GM19452 (cell line): Measurements from ENCODE around the gene TMEM161B.
"Not testable (repeated sequence)": the region's sequence is repeated elsewhere in the genome, so short reads cannot be mapped to it uniquely, and the experiment has no call there.

Experiments used
- ATAC-seq: cut with Tn5 transposase; IDR thresholded peaks from one replicate; pipeline ENCODE4 v1.9.1; 2021; ENCODE audit not compliant: unreplicated experiment

Gene TMEM161B

GRCh38 chr5:88250010-88250409, 18.6 kb downstream of the TMEM161B start:
- no peak for ATAC-seq

- ATAC-seq: no peak
These were observed 19.7 kb downstream of the TMEM161B start for GRCh38 chr5:88248743-88249540.

GRCh38 chr5:88248094-88248493, 20.6 kb downstream of the TMEM161B start:
- no peak for ATAC-seq

- ATAC-seq: no peak
These were observed 22.8 kb downstream of the TMEM161B start for GRCh38 chr5:88245893-88246244.

- no peak for ATAC-seq
These were observed 23.3 kb downstream of the TMEM161B start for GRCh38 chr5:88245241-88245892.

- ATAC-seq: no peak
These were observed 24.0 kb downstream of the TMEM161B start for GRCh38 chr5:88244686-88245085.

- ATAC-seq: not testable (repeated sequence)
These were observed 25.2 kb downstream of the TMEM161B start for GRCh38 chr5:88243493-88243892.

GRCh38 chr5:88238732-88239131, 29.9 kb downstream of the TMEM161B start:
- no peak for ATAC-seq

- ATAC-seq: no peak
These were observed 31.6 kb downstream of the TMEM161B start for GRCh38 chr5:88236866-88237642.

GRCh38 chr5:88235828-88236227, 32.8 kb downstream of the TMEM161B start:
- ATAC-seq: no peak

- ATAC-seq: no peak
These were observed 33.3 kb downstream of the TMEM161B start for GRCh38 chr5:88235346-88235745.

- no peak for ATAC-seq
These were observed 38.0 kb downstream of the TMEM161B start for GRCh38 chr5:88230546-88231066.

GRCh38 chr5:88226881-88227450, 41.7 kb downstream of the TMEM161B start:
- peak; percentile 79 for ATAC-seq

GRCh38 chr5:88214655-88215054, 54.0 kb downstream of the TMEM161B start:
- no peak for ATAC-seq

GRCh38 chr5:88207575-88207974, 61.1 kb downstream of the TMEM161B start:
- no peak for ATAC-seq

GRCh38 chr5:88203981-88204750, 64.5 kb downstream of the TMEM161B start:
- ATAC-seq: peak; percentile 78

- no peak for ATAC-seq
These were observed 73.0 kb downstream of the TMEM161B start for GRCh38 chr5:88195636-88196035.

- no peak for ATAC-seq
These were observed 74.7 kb downstream of the TMEM161B start for GRCh38 chr5:88193896-88194295.

- ATAC-seq: no peak
These were observed 78.4 kb downstream of the TMEM161B start for GRCh38 chr5:88190106-88190834.

- ATAC-seq: not testable (repeated sequence)
These were observed 79.2 kb downstream of the TMEM161B start for GRCh38 chr5:88189484-88189883.
